ENCODE results near the gene FAM229A. TPM values are rescaled to one million over a fixed set of nuclear protein-coding genes. Genes with fewer than 3 reads are reported as not detected.

Gene FAM229A
- total and polyA plus RNA-seq, 9 of the 15 experiments (the other 6 are each of a cell fraction or from before 2014, with no cell fraction given) = 0.04 to 21.6 (median 7.4) TPM

DNA sequence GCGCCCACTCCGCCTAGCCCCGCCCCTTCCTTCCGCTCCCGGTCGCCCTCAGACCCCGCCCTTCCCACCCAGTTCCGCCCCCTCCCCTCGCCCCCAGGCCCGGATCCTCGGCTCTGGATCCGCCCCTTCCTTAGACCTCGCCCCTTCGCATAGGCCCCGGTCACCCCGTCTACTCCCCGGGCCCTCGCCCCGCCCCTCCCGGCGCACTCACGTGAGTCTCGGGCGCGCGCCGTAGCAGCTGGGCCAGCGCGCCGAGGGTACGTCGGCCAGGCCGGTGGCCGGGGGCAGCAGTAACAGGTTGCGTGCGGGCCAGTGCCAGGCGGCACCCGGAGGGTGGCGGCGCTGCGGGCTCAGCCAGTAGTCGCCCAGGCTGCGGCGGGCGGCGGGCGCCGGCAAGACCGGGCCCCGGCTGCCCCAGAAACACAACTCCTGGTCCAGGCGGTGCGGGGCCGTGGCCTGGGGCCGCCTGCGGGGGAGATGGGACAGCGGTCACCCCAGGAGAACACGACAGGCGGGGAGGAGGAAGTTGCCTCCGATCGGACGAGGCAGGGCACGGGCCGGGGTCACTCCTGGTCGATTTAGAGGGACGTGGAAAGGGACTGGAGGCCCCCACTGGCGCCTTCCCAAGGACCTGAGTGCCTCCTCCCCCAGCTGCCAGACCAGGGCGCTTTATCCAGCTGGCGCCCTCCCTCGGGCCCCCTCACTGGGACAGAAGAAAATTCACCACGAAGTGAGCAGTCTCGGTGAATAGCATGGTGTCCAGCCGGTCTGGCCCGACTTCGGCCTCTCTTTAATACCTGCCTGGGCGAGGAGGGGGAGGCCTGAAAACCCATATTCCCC lies 10.7 kb downstream of the FAM229A start (continued):
- TF ChIP-seq MTA3 (IDR thresholded peaks at IDR 0.05; ENCODE audit: borderline replicate concordance) (peak; percentile 77; the same call in 1 of the 2 replicates), CC2D1A (IDR thresholded peaks at IDR 0.05) (no peak), TCF7 (IDR thresholded peaks at IDR 0.05; ENCODE audit: borderline replicate concordance) (no peak), ZSCAN29 (IDR thresholded peaks at IDR 0.05) (no peak), CHD1 (IDR thresholded peaks at IDR 0.05; ENCODE audit: low read length) (no peak), ETV6 (IDR thresholded peaks at IDR 0.05; ENCODE audit: borderline replicate concordance in 1 of 2, low read depth in 2 of 2, low read length in 1 of 2) (no peak), ETV6 (CRISPR knock-in tag; IDR thresholded peaks at IDR 0.05; ENCODE audit: borderline replicate concordance) (no peak), NCOA1 (IDR thresholded peaks at IDR 0.05; ENCODE audit: low read depth) (no peak), CBX8 (IDR thresholded peaks at IDR 0.05; ENCODE audit: borderline replicate concordance, extremely low read depth, low read depth, low read length, poor library complexity, severe bottlenecking) (no peak), JUN (IDR thresholded peaks at IDR 0.05; ENCODE audit: borderline replicate concordance, low read depth, low read length) (no peak; the same call in 1 of the 2 replicates), JUN (CRISPR knock-in tag; IDR thresholded peaks at IDR 0.05; ENCODE audit: borderline replicate concordance) (no peak), TRIM28 (IDR thresholded peaks at IDR 0.05) (no peak), DPF2 (IDR thresholded peaks at IDR 0.05) (no peak), PTTG1 (tag; IDR thresholded peaks at IDR 0.05; ENCODE audit: low read depth) (no peak), ILF3 (IDR thresholded peaks at IDR 0.05; ENCODE audit: borderline replicate concordance) (no peak; the same call in 1 of the 2 replicates), PHF20 (IDR thresholded peaks at IDR 0.05; ENCODE audit: partially characterized antibody) (peak; percentile 47), ZNF41 (CRISPR knock-in tag; conservative IDR thresholded peaks at IDR 0.05) (no peak), ZNF140 (CRISPR knock-in tag; IDR thresholded peaks at IDR 0.05) (no peak), NFATC3 (IDR thresholded peaks at IDR 0.05) (no peak), MBD2 (IDR thresholded peaks at IDR 0.05; ENCODE audit: borderline replicate concordance, low read depth) (no peak), YY1 (IDR thresholded peaks at IDR 0.05; ENCODE audit: borderline replicate concordance in 1 of 3, control insufficient read depth in 1 of 3, extremely low read depth in 1 of 3, insufficient read depth in 3 of 3, insufficient read length in 1 of 3, insufficient replicate concordance in 2 of 3, low read depth in 1 of 3, low read length in 2 of 3) (peak in 1 of 3 experiments; percentile 32), CTCF (IDR thresholded peaks at IDR 0.05 in 2 of 3, conservative IDR thresholded peaks at IDR 0.05 in 1 of 3; ENCODE audit: insufficient read depth in 2 of 3, low read depth in 1 of 3, low read length in 3 of 3) (peak in 2 of 3 experiments; percentile 34 to 49; a peak in 5 of 6 replicates), ZNF316 (IDR thresholded peaks at IDR 0.05) (no peak), DACH1 (IDR thresholded peaks at IDR 0.05; ENCODE audit: partially characterized antibody) (peak; percentile 53), TAF15 (IDR thresholded peaks at IDR 0.05; ENCODE audit: low read depth, low read length) (no peak), KLF16 (IDR thresholded peaks at IDR 0.05) (0 out of 2 replicates have a peak, but pooled peaks have one; percentile 13), ZNF165 (CRISPR knock-in tag; IDR thresholded peaks at IDR 0.05; ENCODE audit: borderline replicate concordance) (no peak), KLF10 (CRISPR knock-in tag; IDR thresholded peaks at IDR 0.05) (no peak)

Data from K562 (cell line).